H9 (cell line): Measurements from ENCODE around the gene CCDC70. TPM values are rescaled to one million over a fixed set of nuclear protein-coding genes. Genes with fewer than 3 reads are reported as not detected.
A peak's percentile ranks its signal among the peaks of the same experiment; 100 is the strongest.

Experiments
- DNase-seq: peaks from one replicate; pipeline ENCODE4 v3.0.0-alpha.2; 2017
- H2AFZ ChIP-seq: one replicate; pipeline ENCODE4 v1.6.1; 2013; ENCODE audit warnings: mild to moderate bottlenecking, low read length, control low read depth, moderate library complexity
- H2AK5ac ChIP-seq: 2 replicates; pipeline ENCODE4 v1.6.1; 2013; ENCODE audit warnings: low read length, control low read depth, mixed read lengths; ENCODE audit not compliant: insufficient read length
- H2BK120ac ChIP-seq: one replicate; pipeline ENCODE4 v1.6.1; 2013; ENCODE audit warnings: low read depth, mild to moderate bottlenecking, low read length, control low read depth, inconsistent platforms; ENCODE audit not compliant: poor library complexity, severe bottlenecking
- H2BK12ac ChIP-seq: 2 replicates; pipeline ENCODE4 v1.6.1; 2013; ENCODE audit warnings: low read length, control low read depth, mixed read lengths, low read depth; ENCODE audit not compliant: insufficient read length
- H2BK15ac ChIP-seq: 2 replicates; pipeline ENCODE4 v1.6.1; 2013; ENCODE audit warnings: low read depth, low read length, control low read depth
- H2BK20ac ChIP-seq: one replicate; pipeline ENCODE4 v1.6.1; 2013; ENCODE audit warnings: low read depth, mild to moderate bottlenecking, low read length, control low read depth, inconsistent platforms; ENCODE audit not compliant: poor library complexity, severe bottlenecking
- H2BK5ac ChIP-seq: 2 replicates; pipeline ENCODE4 v1.6.1; 2013; ENCODE audit warnings: low read length, control low read depth, mixed read lengths; ENCODE audit not compliant: insufficient read length
- H3K14ac ChIP-seq: 2 replicates; pipeline ENCODE4 v1.6.1; 2013; ENCODE audit warnings: low read length, control low read depth; ENCODE audit not compliant: insufficient read depth
- H3K18ac ChIP-seq: 2 replicates; pipeline ENCODE4 v1.6.1; 2013; ENCODE audit warnings: low read depth, mild to moderate bottlenecking, mixed read lengths, low read length, control low read depth; ENCODE audit not compliant: insufficient read length
- H3K23ac ChIP-seq: 2 replicates; pipeline ENCODE4 v1.6.1; 2013; ENCODE audit warnings: low read length, control low read depth, mixed read lengths, low read depth; ENCODE audit not compliant: insufficient read length
- H3K23me2 ChIP-seq: 2 replicates; pipeline ENCODE4 v1.6.1; 2013; ENCODE audit warnings: low read depth, mild to moderate bottlenecking, mixed read lengths, low read length, control low read depth; ENCODE audit not compliant: insufficient read length, poor library complexity, severe bottlenecking
- H3K27ac ChIP-seq: 2 replicates; pipeline ENCODE4 v1.5.1; 2013; ENCODE audit warnings: low read length, control low read depth, mixed read lengths, low read depth; ENCODE audit not compliant: insufficient read length
- H3K27me3 ChIP-seq: 2 replicates; pipeline ENCODE4 v1.6.1; 2013; ENCODE audit warnings: low read length, control low read depth, inconsistent platforms; ENCODE audit not compliant: insufficient read depth
- H3K4ac ChIP-seq: 2 replicates; pipeline ENCODE4 v1.6.1; 2013; ENCODE audit warnings: low read depth, mild to moderate bottlenecking, control low read depth, inconsistent platforms, low read length, moderate library complexity
- H3K4me1 ChIP-seq: 2 replicates; pipeline ENCODE4 v1.6.1; 2013; ENCODE audit warnings: low read length, control low read depth, inconsistent platforms; ENCODE audit not compliant: insufficient read depth
- H3K4me2 ChIP-seq: 2 replicates; pipeline ENCODE4 v1.6.1; 2013; ENCODE audit warnings: low read length, control low read depth, mixed read lengths; ENCODE audit not compliant: insufficient read length, insufficient read depth
- H3K56ac ChIP-seq: 2 replicates; pipeline ENCODE4 v1.6.1; 2013; ENCODE audit warnings: low read depth, mild to moderate bottlenecking, mixed read lengths, low read length, control low read depth; ENCODE audit not compliant: insufficient read length
- H3K79me1 ChIP-seq: 2 replicates; pipeline ENCODE4 v1.6.1; 2013; ENCODE audit warnings: low read depth, mild to moderate bottlenecking, moderate library complexity, low read length, control low read depth, inconsistent platforms; ENCODE audit not compliant: insufficient read depth, poor library complexity, severe bottlenecking
- H3K79me2 ChIP-seq: 2 replicates; pipeline ENCODE4 v1.6.1; 2013; ENCODE audit warnings: low read length, control low read depth, inconsistent platforms; ENCODE audit not compliant: insufficient read depth
- H3K9ac ChIP-seq: 2 replicates; pipeline ENCODE4 v1.6.1; 2013; ENCODE audit warnings: low read length, control low read depth, mixed read lengths; ENCODE audit not compliant: insufficient read length; ENCODE audit errors: extremely low read depth
- H3K9me3 ChIP-seq: one replicate; pipeline ENCODE4 v1.6.1; 2013; ENCODE audit warnings: low read depth, low read length, inconsistent platforms; ENCODE audit not compliant: control insufficient read depth
- H3T11ph ChIP-seq: one replicate; pipeline ENCODE4 v1.6.1; 2013; ENCODE audit warnings: mild to moderate bottlenecking, low read length, control low read depth, inconsistent platforms
- H4K20me1 ChIP-seq: one replicate; pipeline ENCODE4 v1.6.1; 2013; ENCODE audit not compliant: control insufficient read depth, insufficient read length, insufficient read depth
- H4K5ac ChIP-seq: 2 replicates; pipeline ENCODE4 v1.6.1; 2013; ENCODE audit warnings: low read depth, mild to moderate bottlenecking, mixed read lengths, low read length, control low read depth; ENCODE audit not compliant: insufficient read length
- H4K8ac ChIP-seq: replicated peaks from 2 replicates; pipeline ENCODE4 v1.6.1; 2013; ENCODE audit warnings: low read length, control low read depth, mixed read lengths, low read depth; ENCODE audit not compliant: insufficient read length
- H4K91ac ChIP-seq: 2 replicates; pipeline ENCODE4 v1.6.1; 2013; ENCODE audit warnings: low read depth, mild to moderate bottlenecking, moderate library complexity, mixed read lengths, low read length, control low read depth; ENCODE audit not compliant: insufficient read length
- H3K27ac Mint-ChIP-seq, 3 experiments: 2 replicates in 2 of 3; 3 replicates in 1 of 3; pipeline ENCODE4 v1.8.0; 2020 to 2021; ENCODE audit warnings: mixed read lengths in 3 of 3, mild to moderate bottlenecking in 1 of 3, moderate library complexity in 1 of 3
- H3K27me3 Mint-ChIP-seq: 2 replicates; pipeline ENCODE4 v1.8.0; 2021; ENCODE audit warnings: low read depth, mild to moderate bottlenecking, moderate library complexity, mixed read lengths
- H3K36me3 Mint-ChIP-seq, 3 experiments: 2 replicates in 2 of 3; 3 replicates in 1 of 3; pipeline ENCODE4 v1.8.0; 2020 to 2021; ENCODE audit warnings: low read depth in 3 of 3, mixed read lengths in 3 of 3; ENCODE audit not compliant: insufficient read depth in 1 of 3
- H3K4me1 Mint-ChIP-seq, 2 experiments: 2 replicates each; pipeline ENCODE4 v1.8.0; 2020; ENCODE audit warnings: mixed read lengths in 2 of 2
- H3K4me3 Mint-ChIP-seq, 2 experiments: 2 replicates in 1 of 2; 3 replicates in 1 of 2; pipeline ENCODE4 v1.8.0; 2020 to 2021; ENCODE audit warnings: mild to moderate bottlenecking in 2 of 2, mixed read lengths in 2 of 2, moderate library complexity in 1 of 2
- H3K9me3 Mint-ChIP-seq, 2 experiments: 2 replicates in 1 of 2; 3 replicates in 1 of 2; pipeline ENCODE4 v1.8.0; 2020; ENCODE audit warnings: mild to moderate bottlenecking in 2 of 2, mixed read lengths in 2 of 2, moderate library complexity in 1 of 2
- CTCF ChIP-seq: fragments of 200-600 bp; sonication (generic); conservative IDR thresholded peaks from 3 replicates; pipeline ENCODE4 v1.8.0; 2021; ENCODE audit warnings: antibody characterized with exemption, mild to moderate bottlenecking
- WGBS: extraction: QIAGEN DNeasy Blood & Tissue Kit; methylation state at CpG from one replicate; pipeline ENCODE4 v1.1.7; 2013; ENCODE audit warnings: missing lambda C conversion rate, low lambda C conversion rate, mixed read lengths; ENCODE audit not compliant: insufficient read length; ENCODE audit errors: extremely low coverage; 5-methylcytosine and 5-hydroxymethylcytosine counted together
- total RNA-seq: library from RNA; stranded (reverse); gene quantifications from 2 replicates; pipeline ENCODE4 v1.2.1, GENCODE V29; 2021

CCDC70 gene
- total RNA-seq, 1 experiment from 2014 or later = not detected

- Histone ChIP-seq H2AK5ac (no peak overlapping the region), H3K4me1 (peaks cover 6% of the 10 kb centered on the region; the same call in 1 of the 2 replicates), H3K56ac (no peak overlapping the region), H3K9me3 (no peaks in the 10 kb centered on the region), H2BK12ac (no peak overlapping the region), H4K20me1 (no peaks in the 10 kb centered on the region), H3K23me2 (peaks cover 4% of the 10 kb centered on the region), H4K5ac (no peak overlapping the region), H2BK5ac (no peak overlapping the region), H3K14ac (peak overlapping the region; percentile 69; the same call in 1 of the 2 replicates), H3K79me2 (no peaks in the 10 kb centered on the region), H2BK120ac (no peak overlapping the region), H3K18ac (no peak overlapping the region), H3K79me1 (no peaks in the 10 kb centered on the region), H3T11ph (no peak overlapping the region), H3K4ac (no peak overlapping the region), H2AFZ (no peak overlapping the region), H3K4me2 (no peak overlapping the region), H2BK20ac (no peak overlapping the region), H3K23ac (no peak overlapping the region), H4K8ac (no peak overlapping the region), H2BK15ac (no peak overlapping the region), H4K91ac (no peak overlapping the region), H3K27me3 (no peaks in the 10 kb centered on the region), H3K27ac (no peak overlapping the region), H3K9ac (no peak overlapping the region)
- H3K36me3 Mint-ChIP-seq = no peaks in the 10 kb centered on the region
- H3K4me1 Mint-ChIP-seq = peaks cover 37 to 40% of the 10 kb centered on the region in 2 experiments
- H3K9me3 Mint-ChIP-seq = no peaks in the 10 kb centered on the region
- peak; percentile 82 for TF ChIP-seq CTCF
- no peak overlapping the region for H3K27ac Mint-ChIP-seq
- peaks cover 2% of the 10 kb centered on the region for H3K27me3 Mint-ChIP-seq
- WGBS = no CpG with 5 or more reads among the region's 13 CpGs
- DNase-seq = peak; percentile 73
- H3K4me3 Mint-ChIP-seq = no peak overlapping the region; a peak in 1 of 5 replicates
Observed at GRCh38 chr13:51814825-51815650, 46.7 kb upstream of the CCDC70 start.
